HepG2 (cell line): Measurements from ENCODE around the gene FGFR3. TPM values are rescaled to one million over a fixed set of nuclear protein-coding genes. Genes with fewer than 3 reads are reported as not detected.

Experiments
- EP300 ChIP-seq, 3 experiments: sonication (generic) in 1 of 3; formaldehyde crosslinking in 1 of 3; IDR thresholded peaks; 2 replicates each; pipeline versions ENCODE4 v1.5.1 to v1.6.1; 2011 to 2020; ENCODE audit warnings: low read depth in 2 of 3, low read length in 2 of 3, borderline replicate concordance in 1 of 3, improper control_type of control experiment in 1 of 3, mild to moderate bottlenecking in 1 of 3, missing genetic modification reagents in 1 of 3, moderate library complexity in 1 of 3
- SATB2 ChIP-seq: sonication (generic); formaldehyde crosslinking; IDR thresholded peaks from 2 replicates; pipeline ENCODE4 v1.5.0; 2020; ENCODE audit warnings: missing genetic modification reagents
- TFDP2 ChIP-seq: sonication (generic); formaldehyde crosslinking; IDR thresholded peaks from 2 replicates; pipeline ENCODE4 v1.4.0; 2020; ENCODE audit warnings: missing genetic modification reagents
- ZBTB38 ChIP-seq: sonication (generic); formaldehyde crosslinking; IDR thresholded peaks from 2 replicates; pipeline ENCODE4 v1.5.1; 2020; ENCODE audit warnings: mild to moderate bottlenecking, missing genetic modification reagents
- ZEB1 ChIP-seq: IDR thresholded peaks from 2 replicates; pipeline ENCODE4 v1.6.1; 2012; ENCODE audit warnings: mild to moderate bottlenecking, low read depth, inconsistent platforms; ENCODE audit not compliant: insufficient replicate concordance
- ZFP82 ChIP-seq: sonication (generic); formaldehyde crosslinking; IDR thresholded peaks from 2 replicates; pipeline ENCODE4 v1.5.1; 2020; ENCODE audit warnings: mild to moderate bottlenecking, missing genetic modification reagents, borderline replicate concordance
- ZMAT3 ChIP-seq: sonication (generic); formaldehyde crosslinking; conservative IDR thresholded peaks from 2 replicates; pipeline ENCODE4 v1.7.0; 2021; ENCODE audit warnings: missing genetic modification reagents
- ZNF138 ChIP-seq: sonication (generic); formaldehyde crosslinking; IDR thresholded peaks from 2 replicates; pipeline ENCODE4 v1.5.0; 2020; ENCODE audit warnings: mild to moderate bottlenecking, low read depth, missing genetic modification reagents
- ZNF251 ChIP-seq: sonication (generic); formaldehyde crosslinking; IDR thresholded peaks from 2 replicates; pipeline ENCODE4 v1.9.0; 2021; ENCODE audit warnings: mild to moderate bottlenecking, missing genetic modification reagents
- ZNF501 ChIP-seq: sonication (generic); formaldehyde crosslinking; IDR thresholded peaks from 2 replicates; pipeline ENCODE4 v1.5.1; 2020; ENCODE audit warnings: mild to moderate bottlenecking, moderate library complexity, missing genetic modification reagents
- ZNF687 ChIP-seq: sonication (generic); formaldehyde crosslinking; IDR thresholded peaks from 2 replicates; pipeline ENCODE4 v1.5.1; 2020; ENCODE audit warnings: mild to moderate bottlenecking, missing genetic modification reagents, moderate library complexity
- polyA plus RNA-seq, 8 experiments: library from polyadenylated mRNA; depleted of rRNA in 3 of 8; stranded (reverse) in 7 of 8; unstranded in 1 of 8; fragments of >200 nt; fragmentation: Illumina TruSeq in 4 of 8; extraction: Trizol in 4 of 8; gene quantifications; 2 replicates each; pipeline versions ENCODE4 v1.2.1 to v1.2.3, GENCODE V29; 2011 to 2016; ENCODE audit warnings: low read depth in 4 of 8, missing spikeins in 1 of 8, mixed read lengths in 1 of 8; ENCODE audit not compliant: insufficient read depth in 1 of 8
- total RNA-seq, 5 experiments: library from RNA; depleted of rRNA; stranded (reverse); fragments of >200 nt; fragmentation: Illumina TruSeq; extraction: Trizol; gene quantifications; 2 replicates each; pipeline ENCODE4 v1.2.3, GENCODE V29; 2016; ENCODE audit warnings: low read depth in 1 of 5
- TF ChIP-seq, protein P1 (sequence below): IDR thresholded peaks from 2 replicates; pipeline ENCODE4 v1.6.1; 2016; ENCODE audit warnings: missing compliant biosample characterization, missing genetic modification reagents, borderline replicate concordance

FGFR3 gene
- total and polyA plus RNA-seq, 2 of the 13 experiments (the other 11 are each of a cell fraction or from before 2014, with no cell fraction given) = 103 to 109 TPM

DNA sequence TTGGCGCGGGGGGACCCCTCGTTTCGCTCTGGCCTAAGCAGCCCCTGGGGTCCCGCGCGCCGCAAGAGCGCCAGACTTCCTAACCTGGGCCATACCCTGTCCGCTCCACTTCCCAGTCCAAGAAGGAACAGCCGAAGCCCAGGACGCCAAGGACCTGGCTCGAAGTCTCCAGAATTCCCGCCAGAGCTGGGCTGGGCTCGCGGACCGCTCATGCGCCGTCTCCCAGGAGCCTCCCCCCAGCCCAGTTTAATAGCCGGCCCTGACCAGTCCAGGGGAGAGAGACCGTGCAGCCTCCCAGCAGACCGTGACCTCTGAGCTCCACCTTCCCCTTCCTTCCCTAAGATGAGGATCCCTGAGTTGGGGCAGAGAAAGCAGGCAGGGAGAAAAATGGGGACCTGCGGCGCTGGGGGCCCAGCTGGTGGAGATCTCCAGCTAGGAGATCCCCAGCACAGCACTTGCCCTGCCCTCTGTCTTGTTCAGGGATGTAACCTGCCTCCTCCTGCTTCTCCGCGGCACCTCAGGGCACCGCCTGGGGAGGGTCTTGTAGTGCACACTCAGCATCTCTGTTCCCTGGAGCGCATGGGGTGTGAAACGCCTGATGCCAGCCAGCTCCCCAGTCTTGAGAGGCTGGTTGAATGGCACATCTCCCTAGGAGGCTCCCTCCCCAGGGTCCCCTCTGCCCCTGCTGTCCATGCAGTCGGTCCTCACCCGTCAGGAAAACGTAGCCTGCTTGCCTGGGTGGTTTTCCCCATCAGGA is 64.0 kb downstream of the FGFR3 start (continued):
- 0 out of 2 replicates have a peak, but pooled peaks have one; percentile 24 for TF ChIP-seq ZNF251
- TF ChIP-seq ZNF501 (CRISPR knock-in tag) = 0 out of 2 replicates have a peak, but pooled peaks have one; percentile 19
- TF ChIP-seq EP300 (IDR thresholded peaks at IDR 0.05; ENCODE audit: low read depth in 2 of 2, low read length in 2 of 2) = no peak
- 0 out of 2 replicates have a peak, but pooled peaks have one; percentile 35 for TF ChIP-seq EP300 (CRISPR knock-in tag; IDR thresholded peaks at IDR 0.05; ENCODE audit: borderline replicate concordance)
- peak; percentile 5 for TF ChIP-seq ZEB1
- TF ChIP-seq ZNF687 (CRISPR knock-in tag) = peak; percentile 30; the same call in 1 of the 2 replicates
- TF ChIP-seq, protein P1, sequence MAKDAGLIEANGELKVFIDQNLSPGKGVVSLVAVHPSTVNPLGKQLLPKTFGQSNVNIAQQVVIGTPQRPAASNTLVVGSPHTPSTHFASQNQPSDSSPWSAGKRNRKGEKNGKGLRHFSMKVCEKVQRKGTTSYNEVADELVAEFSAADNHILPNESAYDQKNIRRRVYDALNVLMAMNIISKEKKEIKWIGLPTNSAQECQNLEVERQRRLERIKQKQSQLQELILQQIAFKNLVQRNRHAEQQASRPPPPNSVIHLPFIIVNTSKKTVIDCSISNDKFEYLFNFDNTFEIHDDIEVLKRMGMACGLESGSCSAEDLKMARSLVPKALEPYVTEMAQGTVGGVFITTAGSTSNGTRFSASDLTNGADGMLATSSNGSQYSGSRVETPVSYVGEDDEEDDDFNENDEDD = peak; percentile 36; the same call in 1 of the 2 replicates
- TF ChIP-seq ZFP82 = peak; percentile 4; the same call in 1 of the 2 replicates
- peak; percentile 32; the same call in 1 of the 2 replicates for TF ChIP-seq TFDP2 (CRISPR knock-in tag)
- TF ChIP-seq ZNF138 (CRISPR knock-in tag) = 0 out of 2 replicates have a peak, but pooled peaks have one; percentile 16
- TF ChIP-seq ZMAT3 = peak; percentile 54; the same call in 1 of the 2 replicates
- no peak for TF ChIP-seq SATB2 (CRISPR knock-in tag)
- peak; percentile 30; the same call in 1 of the 2 replicates for TF ChIP-seq ZBTB38 (CRISPR knock-in tag)
